HG02588 (cell line): ENCODE data around the gene ADAMTS9.

Experiments used
- ATAC-seq: cut with Tn5 transposase; IDR thresholded peaks from one replicate; pipeline ENCODE4 v1.9.1; 2021; ENCODE audit warnings: mild to moderate bottlenecking, moderate library complexity; ENCODE audit not compliant: unreplicated experiment

ADAMTS9 gene

DNA sequence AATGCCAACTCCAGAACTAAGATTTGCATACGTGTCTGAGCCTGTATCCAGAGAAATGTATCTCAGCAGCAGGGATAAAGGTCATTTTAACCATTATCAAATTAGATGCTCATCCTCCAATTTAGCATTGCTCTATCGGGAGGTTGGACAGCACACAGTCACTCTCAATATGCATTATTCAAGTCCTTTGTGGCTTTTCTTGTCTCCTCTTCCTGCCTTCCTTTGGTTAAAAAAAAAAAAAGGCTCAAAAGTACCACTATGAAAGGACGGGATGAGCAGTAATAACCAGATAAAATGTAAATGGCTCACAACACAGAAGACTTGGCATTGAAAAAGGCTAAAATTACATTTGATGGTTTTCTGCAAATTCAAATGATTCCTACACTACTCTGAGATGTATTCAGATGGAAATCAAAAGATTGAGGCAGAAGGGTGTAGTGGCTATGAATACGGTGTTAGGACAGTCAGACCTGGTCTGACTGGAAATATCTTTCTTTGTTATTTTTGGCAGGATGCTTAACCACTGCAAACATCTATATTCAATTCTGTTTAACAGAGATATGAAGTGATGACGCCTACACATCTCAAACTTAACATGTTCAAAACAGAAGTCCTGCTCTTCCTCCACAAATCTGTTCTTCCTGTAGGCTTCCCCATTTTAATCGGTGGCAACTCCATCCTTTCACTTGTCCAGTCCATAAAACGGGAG, 109.6 kb downstream of the ADAMTS9 start:
- ATAC-seq = no peak

DNA sequence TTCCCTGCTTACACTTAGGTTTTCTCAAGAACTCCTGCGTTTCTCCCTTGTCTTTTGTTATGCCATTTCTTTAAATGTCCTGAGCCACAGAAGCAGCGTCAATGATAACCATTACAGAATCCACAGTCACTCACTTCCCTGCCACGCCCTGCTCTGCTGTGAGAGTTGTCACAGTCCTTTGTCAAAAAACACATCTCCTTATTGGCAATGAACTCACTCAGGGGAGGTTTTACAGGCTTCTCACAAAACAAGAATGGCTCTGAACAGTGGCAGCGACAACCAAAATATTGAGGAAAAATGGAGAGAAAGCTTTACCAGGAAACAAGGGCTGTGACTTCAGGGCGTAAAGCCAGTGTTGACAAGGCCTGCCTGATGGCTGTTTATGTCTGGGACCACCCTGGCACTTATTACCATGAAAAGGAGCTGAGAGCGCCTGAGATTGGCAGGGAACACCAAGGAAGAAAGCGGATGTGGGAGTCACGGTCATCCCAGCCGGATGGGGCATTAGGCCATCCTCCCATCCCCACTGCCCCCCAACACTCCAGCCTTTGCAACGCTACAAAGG, 111.5 kb downstream of the ADAMTS9 start:
- ATAC-seq = no peak

GRCh38 chr3:64575211-64575844, 112.5 kb downstream of the ADAMTS9 start:
- peak; percentile 87 for ATAC-seq

DNA sequence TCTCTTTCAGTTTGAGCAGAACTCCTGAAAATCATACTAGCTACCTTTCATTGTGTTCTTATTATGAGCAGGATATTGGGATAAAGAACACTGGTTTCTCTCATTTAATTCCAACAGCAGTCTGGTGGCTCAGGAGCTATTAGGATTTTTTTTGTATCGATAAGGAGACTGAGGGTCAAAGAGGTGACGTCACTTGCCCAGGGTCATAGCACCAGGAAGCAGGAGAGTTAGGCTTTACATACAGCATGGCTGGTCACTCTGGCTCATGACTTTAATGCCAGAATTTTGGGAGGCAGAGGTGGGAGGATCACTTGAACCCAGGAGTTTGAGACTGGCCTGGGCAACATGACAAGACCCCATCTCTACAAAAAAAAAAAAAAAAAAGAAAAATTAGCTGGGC, 113.6 kb downstream of the ADAMTS9 start:
- no peak for ATAC-seq

DNA sequence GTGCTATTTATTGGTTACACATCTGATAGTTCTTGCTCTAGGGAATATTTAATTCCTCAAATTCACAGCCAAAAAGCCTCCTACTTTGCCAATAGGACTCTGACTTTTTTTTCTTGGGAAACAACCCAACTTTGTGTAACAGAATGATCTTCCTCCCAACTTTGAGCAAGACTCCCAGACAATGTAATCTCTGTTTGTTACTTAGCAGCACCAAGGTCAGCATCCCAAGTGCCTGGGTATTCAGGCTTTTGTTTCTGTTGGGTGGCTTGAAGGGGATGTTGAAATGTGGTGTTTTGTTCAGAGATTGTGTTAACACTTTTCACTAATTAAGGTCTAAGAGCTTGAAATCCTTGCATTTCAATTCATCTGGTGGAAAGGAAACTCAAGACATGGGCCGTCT, 115.8 kb downstream of the ADAMTS9 start:
- ATAC-seq = no peak

DNA sequence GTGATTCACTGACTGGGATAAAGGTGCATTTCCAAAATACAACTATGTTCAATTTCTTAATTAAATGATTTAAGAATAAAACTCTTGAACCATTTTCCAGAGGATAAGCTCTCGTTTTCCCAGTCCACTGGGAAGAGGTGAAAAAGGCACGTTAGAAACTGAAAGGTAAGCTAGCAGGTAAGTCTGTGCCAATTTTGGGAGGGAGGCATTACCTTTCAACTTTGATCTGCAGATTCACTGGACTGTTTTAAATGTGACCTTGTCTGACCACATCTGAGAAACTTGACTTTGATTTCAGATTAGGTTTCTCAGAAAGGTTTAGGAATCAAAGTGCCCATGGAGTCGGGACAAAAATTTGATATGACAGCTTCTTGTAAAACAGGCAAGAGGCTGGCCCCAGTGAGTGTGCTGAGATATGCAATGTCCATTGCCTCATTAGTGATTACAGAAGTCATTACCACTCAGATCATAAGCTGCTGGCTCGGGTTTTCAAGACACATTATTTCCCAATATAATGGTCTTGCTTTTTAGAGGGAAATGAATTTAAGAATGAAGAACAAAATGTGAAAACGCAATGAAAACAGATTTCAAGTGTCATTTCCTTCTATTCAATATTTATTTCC, 118.8 kb downstream of the ADAMTS9 start:
- no peak for ATAC-seq

- ATAC-seq = no peak
These were observed 120.9 kb downstream of the ADAMTS9 start for GRCh38 chr3:64566859-64567258.

DNA sequence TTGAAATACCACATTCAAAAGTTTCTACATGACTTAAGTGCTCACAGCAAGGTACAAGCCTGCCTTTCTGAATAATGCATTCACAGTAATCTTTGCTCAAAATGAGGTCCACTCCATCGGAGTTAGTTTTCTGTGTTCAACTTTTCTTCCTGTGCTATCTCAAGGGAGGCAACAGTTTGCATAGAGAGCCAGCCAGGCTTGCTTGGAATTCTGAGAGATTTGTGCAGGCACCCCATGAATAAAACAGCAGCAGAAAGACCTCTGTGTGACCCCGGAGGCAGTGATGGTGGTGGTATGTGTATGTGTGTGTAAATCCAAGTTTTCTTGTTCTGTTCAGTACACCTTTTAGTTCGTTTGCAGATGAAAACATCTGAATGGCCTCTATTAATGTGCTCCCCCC, 124.0 kb downstream of the ADAMTS9 start:
- ATAC-seq = no peak

DNA sequence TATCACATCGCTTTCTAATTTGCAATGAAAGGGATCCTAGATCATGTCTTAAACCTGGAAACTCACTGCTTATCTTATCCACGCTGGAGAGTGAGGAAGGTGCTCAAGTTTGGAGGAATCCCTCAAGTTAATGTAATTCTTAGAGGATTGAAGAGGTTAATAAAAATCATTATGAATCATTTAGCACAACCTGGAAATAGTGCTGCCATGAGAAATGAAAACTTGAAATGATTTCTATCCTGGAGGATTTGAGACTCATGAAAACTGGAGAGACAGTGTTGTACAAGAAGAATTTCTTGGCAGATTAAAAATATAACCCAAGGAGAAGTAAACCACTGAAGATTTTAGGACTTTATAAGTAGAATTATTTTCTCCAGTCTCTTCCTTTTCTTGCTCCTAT, 125.9 kb downstream of the ADAMTS9 start:
- no peak for ATAC-seq

- no peak for ATAC-seq
These were observed 126.4 kb downstream of the ADAMTS9 start for GRCh38 chr3:64561325-64561843.

DNA sequence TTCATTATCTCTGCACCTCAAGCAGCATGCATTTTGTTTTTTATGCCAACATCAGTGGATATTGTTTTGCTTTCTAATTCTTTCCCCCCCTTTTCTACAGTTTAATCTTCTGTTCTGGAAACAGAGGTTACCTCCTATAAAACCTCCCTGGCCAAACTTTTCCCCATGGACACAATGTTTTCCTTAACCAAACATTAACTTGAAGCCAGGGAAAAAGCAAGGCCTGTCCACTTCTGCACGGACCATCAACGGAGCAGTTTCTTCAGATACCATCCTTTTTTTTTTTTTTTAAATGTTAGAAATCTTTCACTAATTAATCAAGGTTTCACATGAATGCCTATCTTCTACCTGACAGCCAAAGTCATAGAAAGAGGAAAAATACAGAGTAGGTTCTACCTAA, 127.0 kb downstream of the ADAMTS9 start:
- ATAC-seq = no peak

GRCh38 chr3:64559588-64559987, 128.2 kb downstream of the ADAMTS9 start:
- ATAC-seq = no peak

DNA sequence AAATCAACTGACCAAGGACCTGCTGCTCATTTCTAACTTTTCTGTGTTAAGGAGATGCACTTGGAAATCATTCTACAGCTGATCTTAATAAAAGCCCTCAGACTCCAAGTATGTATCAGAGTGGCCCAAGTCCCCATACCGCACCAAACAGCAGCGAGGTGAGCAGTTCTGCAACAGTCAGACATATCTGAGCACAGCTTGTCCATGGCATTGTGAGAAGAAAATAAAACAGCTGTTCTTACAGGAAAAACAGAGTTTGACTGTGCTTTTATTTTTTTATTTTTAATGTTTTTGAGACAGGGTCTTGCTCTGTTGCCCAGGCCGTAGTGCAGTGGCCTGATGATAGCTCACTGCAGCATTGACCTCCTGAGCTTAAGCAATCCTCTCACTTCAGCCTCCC, 131.8 kb downstream of the ADAMTS9 start:
- ATAC-seq = no peak

DNA sequence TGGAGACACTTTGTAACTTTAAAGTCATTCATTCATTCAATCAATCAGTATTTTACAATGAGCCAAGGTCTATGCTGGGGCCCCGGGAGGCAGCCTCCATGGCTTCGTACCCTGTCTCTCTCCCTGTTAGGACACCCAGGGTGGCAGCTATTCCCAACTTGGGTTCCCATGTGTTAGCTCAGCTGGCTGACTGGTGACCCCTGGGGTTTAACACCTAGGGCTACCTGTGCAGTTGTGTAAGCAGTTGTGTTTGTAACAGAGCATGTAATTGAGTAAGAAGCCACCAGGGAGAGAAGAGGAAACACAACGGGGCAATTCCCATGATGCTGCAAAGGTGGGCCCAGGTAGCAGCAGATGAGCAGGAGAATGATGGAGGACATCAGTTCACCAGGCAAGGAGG, 132.4 kb downstream of the ADAMTS9 start:
- ATAC-seq = no peak

DNA sequence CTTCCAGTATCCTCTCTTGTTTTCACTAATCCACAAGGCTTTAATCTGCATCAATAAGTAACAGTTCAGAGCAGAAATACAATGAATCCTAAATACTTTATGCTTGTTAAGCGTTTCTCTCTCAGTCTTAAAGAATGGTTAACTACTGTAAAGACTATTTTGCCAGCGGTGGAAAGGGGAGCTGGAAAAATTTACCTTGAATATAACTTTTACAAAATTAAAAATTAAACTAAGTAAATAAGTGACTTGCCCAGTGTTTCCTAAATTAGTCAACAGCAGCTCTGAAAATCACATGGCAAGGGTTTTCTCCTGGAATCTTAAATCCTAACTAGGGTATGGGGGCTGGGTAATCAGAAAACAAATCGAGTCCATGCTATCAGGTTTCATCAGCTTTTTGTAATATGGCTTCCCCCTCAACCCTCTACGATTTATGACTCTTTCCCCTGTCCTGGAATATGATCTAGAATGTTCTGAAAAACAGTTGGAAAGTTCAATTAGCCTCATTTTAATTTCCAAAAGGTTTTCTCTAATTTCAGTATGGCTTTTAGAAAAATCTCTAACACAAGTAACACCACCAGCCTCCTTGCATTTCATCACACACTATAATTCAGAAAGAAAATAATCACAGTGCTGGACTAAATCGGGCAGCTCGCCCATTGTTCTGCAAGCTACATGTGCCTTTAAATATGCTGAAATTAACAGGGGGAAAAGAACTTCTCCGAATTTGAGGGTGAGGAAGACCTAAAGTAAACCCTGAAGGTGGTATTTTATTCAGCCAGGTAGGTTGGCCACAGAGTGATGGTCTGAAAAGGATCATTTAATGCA, 133.5 kb downstream of the ADAMTS9 start:
- ATAC-seq = no peak

- ATAC-seq = no peak
These were observed 134.8 kb downstream of the ADAMTS9 start for GRCh38 chr3:64552966-64553365.

GRCh38 chr3:64552160-64552559, 135.6 kb downstream of the ADAMTS9 start:
- ATAC-seq = no peak

GRCh38 chr3:64551697-64552096, 136.1 kb downstream of the ADAMTS9 start:
- no peak for ATAC-seq

- no peak for ATAC-seq
These were observed 137.1 kb downstream of the ADAMTS9 start for GRCh38 chr3:64550745-64551144.

DNA sequence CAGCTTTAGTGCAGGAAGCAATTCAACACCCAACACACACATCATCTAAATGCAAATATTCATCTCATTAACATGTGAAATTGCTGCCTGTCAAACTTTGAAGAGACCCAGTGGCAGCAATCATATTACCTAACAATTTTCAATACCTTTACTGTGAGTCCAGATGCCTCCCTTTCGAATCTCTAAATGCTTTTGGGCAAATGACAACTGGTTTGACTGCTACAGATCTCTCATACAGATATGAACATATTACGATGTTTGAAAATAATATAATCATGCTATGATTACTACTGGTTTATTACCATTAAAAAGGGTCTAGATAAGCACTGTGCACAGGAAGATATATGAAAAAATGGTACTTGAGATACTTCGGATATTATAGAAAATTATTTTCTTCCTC, 137.9 kb downstream of the ADAMTS9 start:
- no peak for ATAC-seq
